Stimulated activated CD8-positive, alpha-beta memory T cell treated with anti-CD3 and anti-CD28 coated beads, Interleukin-7, amount 100 ng/mL, for 24 hours (primary cell): Measurements from ENCODE around the gene PRIM1.
"Not testable (repeated sequence)": the region's sequence is repeated elsewhere in the genome, so short reads cannot be mapped to it uniquely, and the experiment has no call there.

Experiments used
- DNase-seq: peaks from one replicate; pipeline ENCODE4 v3.0.0-alpha.2; 2020; ENCODE audit warnings: low read depth

Gene PRIM1

GRCh38 chr12:56716933-56717880 lies 34.9 kb downstream of the PRIM1 start:
- no peak for DNase-seq

- no peak for DNase-seq
These were observed 35.7 kb downstream of the PRIM1 start for GRCh38 chr12:56716458-56716857.

GRCh38 chr12:56715798-56716197 lies 36.3 kb downstream of the PRIM1 start:
- no peak for DNase-seq

- DNase-seq, result no peak
These were observed 37.6 kb downstream of the PRIM1 start for GRCh38 chr12:56714431-56714929.

- no peak for DNase-seq
These were observed 38.8 kb downstream of the PRIM1 start for GRCh38 chr12:56713345-56713744.

GRCh38 chr12:56709759-56710376 lies 42.3 kb downstream of the PRIM1 start:
- DNase-seq, result no peak

- DNase-seq, result not testable (repeated sequence)
These were observed 47.6 kb downstream of the PRIM1 start for GRCh38 chr12:56704522-56704921.

- DNase-seq, result no peak
These were observed 53.0 kb downstream of the PRIM1 start for GRCh38 chr12:56699020-56699661.

- DNase-seq, result no peak
These were observed 56.6 kb downstream of the PRIM1 start for GRCh38 chr12:56695327-56696101.

- DNase-seq, result no peak
These were observed 58.0 kb downstream of the PRIM1 start for GRCh38 chr12:56694161-56694560.

GRCh38 chr12:56688846-56689109 lies 63.3 kb downstream of the PRIM1 start:
- DNase-seq, result no peak

GRCh38 chr12:56688129-56688845 lies 63.8 kb downstream of the PRIM1 start, which contains the start of gene PTGES3:
Gene PTGES3, minus strand, starts transcription at chr12:56688284. Its CDS starts 285 bp downstream, at chr12:56687999.
- DNase-seq, result peak; percentile 91

- peak; percentile 20 for DNase-seq
These were observed 64.6 kb downstream of the PRIM1 start for GRCh38 chr12:56687223-56688128.

GRCh38 chr12:56684745-56685359 lies 67.3 kb downstream of the PRIM1 start:
- DNase-seq, result no peak

- DNase-seq, result no peak
These were observed 69.8 kb downstream of the PRIM1 start for GRCh38 chr12:56682323-56682722.
